HG02943 (cell line): ENCODE results near the gene P2RY2.

Experiments used
- ATAC-seq: cut with Tn5 transposase; IDR thresholded peaks from one replicate; pipeline ENCODE4 v1.9.1; 2021; ENCODE audit warnings: mild to moderate bottlenecking, low read depth, moderate library complexity; ENCODE audit not compliant: unreplicated experiment

P2RY2 gene

GRCh38 chr11:73275381-73275750 lies 57.3 kb downstream of the P2RY2 start:
- ATAC-seq = no peak

- no peak for ATAC-seq
Observed at GRCh38 chr11:73277467-73277866, 59.4 kb downstream of the P2RY2 start.

- no peak for ATAC-seq
Observed at GRCh38 chr11:73280626-73281025, 62.5 kb downstream of the P2RY2 start.

GRCh38 chr11:73281201-73281741 lies 63.2 kb downstream of the P2RY2 start:
- ATAC-seq = no peak

GRCh38 chr11:73281796-73282660 lies 63.9 kb downstream of the P2RY2 start:
- no peak for ATAC-seq

GRCh38 chr11:73283276-73284000 lies 65.4 kb downstream of the P2RY2 start:
- no peak for ATAC-seq

GRCh38 chr11:73284106-73284505 lies 66.0 kb downstream of the P2RY2 start:
- no peak for ATAC-seq

- ATAC-seq = no peak
Observed at GRCh38 chr11:73285721-73286120, 67.6 kb downstream of the P2RY2 start.
